NCI-H2171 treated with DMSO at 0.1 percent for 48 hours (cell line): Measurements from ENCODE around the gene WWOX.
A peak's percentile ranks its signal among the peaks of the same experiment; 100 is the strongest.

Experiments
- DNase-seq: peaks from one replicate; lab custom pipeline; 2025; lab: John Stamatoyannopoulos, UW

Gene WWOX

DNA sequence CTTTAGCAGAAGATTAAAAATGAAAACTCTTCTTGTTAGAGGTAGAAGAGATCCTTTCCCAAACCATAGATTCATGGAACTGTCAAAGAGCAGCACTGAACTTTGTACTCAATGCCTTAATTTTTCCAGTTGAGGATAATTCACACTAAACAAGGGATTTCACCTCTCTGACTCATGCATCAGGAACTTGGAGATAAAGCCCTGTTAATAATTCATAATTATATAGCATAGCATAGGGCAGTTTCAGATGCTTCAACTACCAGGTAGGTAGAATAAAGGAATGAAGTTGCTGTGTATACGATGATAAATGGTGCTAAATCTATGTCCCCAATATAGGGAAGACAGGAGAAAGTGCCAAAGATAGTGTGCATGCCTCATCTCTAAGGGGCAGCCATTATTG, 1050.7 kb downstream of the WWOX start:
- no peak for DNase-seq

GRCh38 chr16:79150632-79151310, 1051.3 kb downstream of the WWOX start:
- no peak for DNase-seq

DNA sequence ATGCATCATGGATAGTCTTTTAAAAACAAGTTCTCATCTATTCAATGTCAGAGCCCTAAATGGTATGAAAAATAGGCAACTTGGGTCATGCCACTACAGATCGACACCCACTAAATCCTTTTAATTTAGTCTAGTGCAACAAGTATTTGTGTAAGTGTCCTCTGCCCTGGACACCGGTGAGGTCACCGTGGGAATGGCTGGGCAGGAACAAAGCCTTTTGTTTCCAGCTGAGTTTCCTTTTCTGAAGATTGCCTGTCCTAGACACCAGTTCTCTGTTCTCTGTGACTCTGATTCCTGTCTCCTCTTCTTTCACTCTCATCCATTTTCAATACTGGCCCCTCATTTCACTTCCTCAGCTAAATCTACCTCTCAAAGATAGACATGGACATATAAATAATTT, 1054.6 kb downstream of the WWOX start:
- DNase-seq: no peak

GRCh38 chr16:79155471-79155870, 1056.0 kb downstream of the WWOX start:
- DNase-seq: no peak

- no peak for DNase-seq
Measured at GRCh38 chr16:79155904-79156303, 1056.5 kb downstream of the WWOX start.

DNA sequence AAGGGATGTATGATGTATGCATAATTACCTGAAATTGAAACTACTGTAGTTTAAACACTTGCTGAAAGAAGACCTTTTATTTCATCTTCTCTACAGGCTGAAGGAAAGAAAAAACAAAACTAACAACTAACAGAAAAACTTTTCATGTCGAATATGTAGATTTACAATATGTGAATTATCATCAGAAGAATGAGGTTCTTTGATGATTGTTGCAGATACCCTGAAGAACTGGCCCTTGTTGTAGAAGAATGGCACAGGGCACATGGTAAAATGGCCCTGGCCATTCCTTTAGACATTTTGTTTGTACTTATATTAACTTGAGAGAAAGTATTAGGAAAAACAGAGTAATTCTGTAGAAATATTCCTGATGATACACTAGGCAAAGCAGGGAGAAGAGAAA, 1057.3 kb downstream of the WWOX start:
- DNase-seq: no peak

DNA sequence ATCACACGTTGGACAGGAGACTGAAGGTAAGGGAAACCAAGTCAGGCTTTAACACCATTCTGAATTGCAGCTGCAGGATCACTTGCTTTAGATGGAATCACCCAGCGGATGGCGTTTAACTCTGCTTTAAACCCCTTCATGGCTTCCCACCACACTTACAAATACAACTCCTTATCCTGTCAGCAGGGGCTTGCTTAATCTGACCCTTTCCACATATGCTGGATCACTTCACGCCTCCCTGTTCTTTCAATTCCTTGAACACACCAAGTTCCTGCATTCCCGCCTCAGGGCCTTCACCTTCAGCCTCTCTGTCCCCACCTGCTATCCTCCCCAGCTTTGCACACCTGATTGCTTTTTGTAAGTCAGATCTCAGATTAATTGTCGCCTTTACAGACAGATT, 1058.9 kb downstream of the WWOX start:
- DNase-seq: no peak

DNA sequence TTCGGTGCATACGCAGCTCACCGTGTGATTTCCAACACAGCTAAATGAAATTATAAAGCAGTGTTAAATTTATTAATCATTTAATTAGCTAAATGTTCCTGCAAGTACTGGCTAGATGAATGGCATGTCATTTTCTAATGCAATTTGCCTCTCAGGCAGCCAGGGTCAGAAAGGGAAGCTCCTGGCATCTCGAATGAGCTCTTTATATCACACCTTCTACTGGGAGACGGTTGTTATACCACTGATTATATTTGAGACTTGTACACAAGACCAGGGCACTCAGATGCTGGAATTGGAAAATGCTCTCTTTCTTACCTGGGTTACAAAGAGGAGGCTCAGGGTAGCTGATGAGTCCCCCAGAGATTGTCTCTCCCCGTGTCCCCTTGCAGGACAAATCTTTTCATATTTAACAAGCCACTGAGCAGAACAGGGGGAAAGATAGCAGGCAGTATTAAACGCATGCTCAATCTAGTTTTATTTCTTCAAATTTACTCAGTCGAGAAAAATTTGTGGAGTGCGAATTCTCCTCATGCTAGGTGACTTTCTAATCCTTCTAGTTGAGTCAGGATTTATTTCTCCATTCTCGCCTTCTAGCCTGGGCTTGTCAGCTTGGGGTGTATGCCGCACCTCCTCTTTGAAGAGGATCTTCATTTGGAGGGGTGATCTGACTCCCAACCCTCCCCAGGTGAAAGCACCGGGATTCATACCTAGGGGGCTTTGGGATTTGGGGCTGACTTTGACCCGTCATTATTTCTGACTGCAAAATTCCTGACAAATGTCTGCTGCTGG, 1060.0 kb downstream of the WWOX start:
- DNase-seq: no peak

GRCh38 chr16:79162977-79163376, 1063.5 kb downstream of the WWOX start:
- no peak for DNase-seq

DNA sequence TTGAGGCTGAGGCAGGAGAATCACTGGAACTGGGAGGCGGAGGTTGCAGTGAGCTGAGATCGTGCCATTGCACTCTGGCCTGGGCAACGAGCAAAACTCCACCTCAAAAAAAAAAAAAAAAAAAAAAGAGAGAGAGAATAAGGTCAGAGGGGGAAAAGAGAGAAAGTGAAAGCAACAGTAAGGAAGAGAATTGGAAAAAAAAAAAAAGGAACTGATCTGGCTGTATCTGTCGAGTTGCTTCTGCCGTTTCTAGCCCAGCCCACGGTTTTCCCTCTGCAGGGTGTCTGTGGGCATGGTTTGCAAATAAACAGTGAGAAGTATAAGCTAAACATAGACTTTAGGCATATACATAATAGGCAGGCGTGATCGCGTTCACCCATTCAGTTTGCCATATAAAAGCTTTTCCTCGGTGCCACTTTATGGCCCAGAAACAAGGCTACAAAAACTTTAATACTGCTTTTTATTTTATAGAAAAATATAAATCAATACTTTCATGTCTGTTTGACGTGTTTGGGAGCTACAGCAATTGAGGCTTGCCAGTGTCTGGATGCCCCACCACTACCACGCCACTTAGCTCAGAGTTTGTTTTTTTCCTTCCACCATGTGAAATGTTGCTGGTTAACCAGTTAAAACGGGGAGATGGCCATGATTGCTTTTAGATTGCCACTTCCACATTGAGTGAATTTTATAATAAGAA, 1064.4 kb downstream of the WWOX start:
- no peak for DNase-seq

GRCh38 chr16:79164388-79164995, 1065.0 kb downstream of the WWOX start:
- no peak for DNase-seq

DNA sequence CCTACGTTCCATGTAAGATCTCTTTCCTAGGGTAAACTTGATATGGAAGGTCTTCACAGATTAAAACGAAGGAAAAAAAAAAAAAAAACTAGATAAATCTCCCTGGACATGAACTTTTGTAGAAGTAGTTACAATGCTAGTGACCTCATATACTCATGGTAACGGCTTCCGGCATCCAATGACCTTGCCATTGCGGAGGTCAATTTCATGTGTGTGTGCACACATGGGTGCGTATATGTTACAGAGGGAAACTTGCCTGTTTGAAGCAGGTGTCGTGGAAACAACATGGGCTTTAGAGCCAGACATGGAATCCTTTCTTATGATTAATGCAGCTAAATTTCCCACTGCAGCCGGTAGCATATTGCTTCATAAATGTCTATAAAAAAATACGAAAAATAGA, 1065.6 kb downstream of the WWOX start:
- DNase-seq: no peak

DNA sequence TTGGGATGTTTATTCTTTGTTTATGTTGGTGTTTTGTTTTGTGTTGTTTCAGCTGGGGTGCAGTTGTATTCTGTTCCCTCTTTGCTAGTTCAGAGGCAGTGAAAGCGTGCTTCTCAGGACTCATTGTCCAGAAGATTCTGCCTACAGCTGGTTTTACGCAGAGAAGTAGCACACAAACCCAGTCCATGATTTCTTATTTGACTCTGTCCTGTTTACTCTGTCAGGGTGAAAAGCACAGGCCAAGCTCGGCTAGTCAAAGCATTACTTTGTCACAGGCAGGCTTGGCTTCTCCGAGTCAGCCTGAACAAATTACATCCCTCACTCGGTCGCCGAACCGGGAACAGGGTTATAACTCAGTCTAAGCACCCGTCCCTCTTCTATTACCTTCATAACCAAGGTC, 1066.1 kb downstream of the WWOX start:
- DNase-seq: no peak

GRCh38 chr16:79167893-79168292, 1068.4 kb downstream of the WWOX start:
- no peak for DNase-seq

GRCh38 chr16:79168321-79168720, 1068.9 kb downstream of the WWOX start:
- peak; percentile 85 for DNase-seq

GRCh38 chr16:79169239-79169638, 1069.8 kb downstream of the WWOX start:
- no peak for DNase-seq

- no peak for DNase-seq
Measured at GRCh38 chr16:79170555-79171246, 1071.2 kb downstream of the WWOX start.

DNA sequence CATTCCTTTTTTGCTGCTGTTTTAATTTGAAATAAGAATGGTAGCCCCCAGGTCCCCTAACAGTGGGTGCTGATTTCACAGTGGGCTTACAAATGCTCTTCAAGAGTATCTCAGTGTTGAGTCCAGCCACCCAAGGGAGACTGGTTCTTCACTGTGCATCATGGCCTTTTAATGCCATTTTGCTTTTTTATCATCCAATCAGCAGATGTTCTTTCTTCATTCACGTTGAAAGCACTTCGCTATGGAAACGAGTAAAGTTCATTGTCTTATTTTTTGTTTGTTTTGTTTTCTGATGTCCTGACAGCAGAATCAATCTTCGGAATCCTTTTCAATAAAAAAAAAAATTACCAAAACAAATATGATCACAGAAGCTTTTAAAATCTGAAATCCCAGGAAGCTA, 1072.0 kb downstream of the WWOX start:
- no peak for DNase-seq

DNA sequence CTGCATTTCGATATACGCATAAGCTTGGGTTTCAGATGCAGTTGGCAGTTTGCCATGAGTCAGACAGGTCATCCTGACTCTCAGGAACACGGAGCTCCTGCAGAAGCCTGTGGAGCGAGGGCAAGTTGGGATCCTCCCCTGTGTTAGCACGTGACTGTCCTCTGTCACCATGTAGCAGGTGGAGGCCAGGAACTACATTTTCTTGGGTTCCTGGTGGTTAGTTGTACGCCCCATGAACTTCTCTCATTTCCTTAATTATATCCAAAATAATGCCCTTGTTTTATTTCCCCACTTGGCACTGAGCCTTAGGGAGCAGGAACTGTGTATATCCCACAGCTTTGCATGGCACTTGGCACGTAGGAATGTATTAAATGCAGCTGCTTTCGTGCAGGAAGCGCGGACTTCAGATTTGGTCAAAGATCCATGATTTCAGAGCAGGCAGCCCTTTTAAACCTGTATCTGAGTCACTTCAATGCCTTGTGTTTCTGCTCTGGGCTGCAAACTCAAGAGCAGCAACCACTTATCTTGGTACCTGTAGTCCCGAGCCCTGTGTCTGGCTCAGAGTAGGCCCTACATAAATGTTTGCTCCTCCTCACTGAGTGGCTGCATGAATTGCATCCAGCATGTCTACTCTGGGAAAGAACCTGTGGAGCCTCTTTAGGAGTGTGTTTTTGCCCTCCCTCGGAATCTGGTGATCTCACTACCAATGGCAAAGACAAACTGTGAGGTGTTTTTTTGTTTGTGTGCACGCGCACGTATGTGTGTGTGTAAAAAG, 1072.7 kb downstream of the WWOX start:
- peak; percentile 83 for DNase-seq

- no peak for DNase-seq
Measured at GRCh38 chr16:79172976-79173500, 1073.6 kb downstream of the WWOX start.

DNA sequence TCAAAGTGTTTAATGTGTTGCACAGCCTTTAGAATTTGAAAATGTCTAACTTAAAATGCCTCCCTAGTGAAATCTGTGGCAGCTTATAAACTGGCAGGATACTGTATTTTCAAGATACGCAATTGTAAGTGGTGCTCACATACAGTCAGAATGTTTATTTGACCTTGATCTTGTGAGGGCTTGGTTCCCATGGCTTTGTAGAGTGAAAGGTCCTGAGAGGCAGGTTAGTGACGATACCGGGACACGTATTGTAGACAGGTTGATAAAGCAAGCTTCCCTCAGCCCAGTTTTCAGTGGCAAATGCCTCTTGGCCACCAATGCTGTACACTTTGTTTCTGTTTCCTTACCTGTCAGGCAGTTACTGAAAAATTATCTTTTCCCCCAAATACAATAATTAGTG, 1074.5 kb downstream of the WWOX start:
- DNase-seq: no peak
